Upper lobe of left lung (tissue), 6 donors: Measurements from ENCODE around the gene JMJD1C. TPM values are rescaled to one million over a fixed set of nuclear protein-coding genes. Genes with fewer than 3 reads are reported as not detected.
"Not testable (repeated sequence)": the region's sequence is repeated elsewhere in the genome, so short reads cannot be mapped to it uniquely, and the experiment has no call there.

ENCODE experiments used
- ATAC-seq, 2 donors: fragments of 200-7000 bp; cut with Tn5 transposase; one replicate each; pipeline ENCODE4 v1.9.1; 2022; ENCODE audit warnings: mild to moderate bottlenecking in 2 of 2, moderate library complexity in 2 of 2; ENCODE audit not compliant: low FRiP score in 2 of 2
- DNase-seq, 2 donors: peaks; one replicate each; pipeline ENCODE4 v3.0.0-alpha.2; 2019 to 2020
- H3K27ac ChIP-seq, 4 donors: fragments of 200-600 bp; sonication (generic); one replicate each; pipeline ENCODE4 v1.5.1; 2016 to 2019
- H3K27me3 ChIP-seq, 4 donors: fragments of 200-600 bp; sonication (generic); one replicate each; pipeline ENCODE4 v1.5.1; 2017 to 2019
- H3K36me3 ChIP-seq, 4 donors: fragments of 200-600 bp; sonication (generic); one replicate each; pipeline ENCODE4 v1.5.1; 2016 to 2019
- H3K4me1 ChIP-seq, 4 donors: fragments of 200-600 bp; sonication (generic); one replicate each; pipeline ENCODE4 v1.5.1; 2018 to 2019
- H3K4me3 ChIP-seq, 4 donors: fragments of 200-600 bp; sonication (generic); one replicate each; pipeline ENCODE4 v1.5.1; 2017 to 2019; ENCODE audit warnings: mild to moderate bottlenecking in 2 of 4, moderate library complexity in 1 of 4
- H3K9me3 ChIP-seq, 4 donors: fragments of 200-600 bp; sonication (generic); one replicate each; pipeline ENCODE4 v1.5.1; 2018 to 2019
- CTCF ChIP-seq, 6 experiments: fragments of 450-650 bp in 4 of 6; fragments of 200-600 bp in 2 of 6; sonication (generic) in 2 of 6; IDR thresholded peaks; one replicate each; pipeline ENCODE4 v1.5.1; 2016 to 2019; ENCODE audit warnings: antibody characterized with exemption in 6 of 6
- EP300 ChIP-seq, 4 donors: sonication (generic); formaldehyde crosslinking; IDR thresholded peaks; one replicate each; pipeline ENCODE4 v1.5.1; 2017; ENCODE audit warnings: antibody characterized with exemption in 4 of 4, control low read depth in 2 of 4
- POLR2A ChIP-seq, 4 donors: fragments of 450-650 bp; IDR thresholded peaks; one replicate each; pipeline ENCODE4 v1.5.1; 2016 to 2017; ENCODE audit warnings: antibody characterized with exemption in 4 of 4, mild to moderate bottlenecking in 2 of 4
- POLR2AphosphoS5 ChIP-seq, 2 donors: sonication (generic); formaldehyde crosslinking; IDR thresholded peaks; one replicate each; pipeline ENCODE4 v1.5.1; 2017; ENCODE audit warnings: antibody characterized with exemption in 2 of 2
- WGBS, 2 donors: methylation state at CpG; one replicate each; pipeline ENCODE4 v1.1.5; 2017 to 2018; 5-methylcytosine and 5-hydroxymethylcytosine counted together
- total RNA-seq, 6 donors: library from RNA; depleted of rRNA in 4 of 6; stranded (reverse); fragments of >200 nt in 4 of 6; gene quantifications; one replicate each; pipeline versions ENCODE4 v1.1.0 to v1.2.1, GENCODE V29; 2016 to 2021
- donor health status: DM: no; HTN: no; CAD: no; lungs with moderate emphysema.
- donor health status: DM: no; HTN: yes; CAD: no; lungs with severe emphysema.

Gene JMJD1C
- total RNA-seq, 6 donors from 2014 or later: 80.2 to 130 (median 94.2) TPM

- ATAC-seq (no peak), DNase-seq (no peak)
- peak overlapping the region in 1 of 4 donors; percentile 30 for H3K27ac ChIP-seq
- H3K4me3 ChIP-seq: no peak overlapping the region
- H3K9me3 ChIP-seq: no peaks in the 10 kb centered on the region
- no peak for TF ChIP-seq CTCF (IDR thresholded peaks at IDR 0.05)
- no peak for TF ChIP-seq POLR2AphosphoS5 (IDR thresholded peaks at IDR 0.05)
- no peaks in the 10 kb centered on the region for H3K27me3 ChIP-seq
- no peaks in the 10 kb centered on the region for H3K36me3 ChIP-seq
- 86 to 90% methylated on average over 5 of the region's 5 CpGs for WGBS, 2 donors
- peaks cover 10 to 18% (median 12%) of the 10 kb centered on the region in 4 donors for H3K4me1 ChIP-seq
Observed at GRCh38 chr10:63385254-63385653, 80.5 kb downstream of the JMJD1C start.

GRCh38 chr10:63384675-63385074 lies 81.1 kb downstream of the JMJD1C start:
- no peak for ATAC-seq
- 48 to 63% methylated on average over 2 of the region's 2 CpGs for WGBS, 2 donors
- peaks cover 10 to 18% (median 12%) of the 10 kb centered on the region in 4 donors for H3K4me1 ChIP-seq

GRCh38 chr10:63384001-63384400 lies 81.8 kb downstream of the JMJD1C start:
- TF ChIP-seq EP300 (IDR thresholded peaks at IDR 0.05) (no peak), POLR2AphosphoS5 (IDR thresholded peaks at IDR 0.05) (no peak), CTCF (IDR thresholded peaks at IDR 0.05) (no peak), POLR2A (IDR thresholded peaks at IDR 0.05) (no peak)
- DNase-seq (no peak), ATAC-seq (no peak)
- Histone ChIP-seq H3K4me3 (no peak overlapping the region), H3K4me1 (peaks cover 10 to 17% (median 12%) of the 10 kb centered on the region in 4 donors), H3K9me3 (no peaks in the 10 kb centered on the region), H3K27ac (no peak overlapping the region), H3K27me3 (no peaks in the 10 kb centered on the region), H3K36me3 (no peaks in the 10 kb centered on the region)
- WGBS, 2 donors: 95 to 100% methylated on average over 1 of the region's 1 CpG

More at GRCh38 chr10:63384675-63385074, 81.1 kb downstream of the JMJD1C start:
- Histone ChIP-seq H3K4me3 (no peak overlapping the region), H3K27me3 (no peaks in the 10 kb centered on the region), H3K27ac (peak overlapping the region in 1 of 4 donors; percentile 30), H3K9me3 (no peaks in the 10 kb centered on the region), H3K36me3 (no peaks in the 10 kb centered on the region)
- DNase-seq: no peak
- TF ChIP-seq POLR2AphosphoS5 (IDR thresholded peaks at IDR 0.05) (no peak), POLR2A (IDR thresholded peaks at IDR 0.05) (no peak), EP300 (IDR thresholded peaks at IDR 0.05) (no peak), CTCF (IDR thresholded peaks at IDR 0.05) (no peak)

- 89 to 100% methylated on average over 1 of the region's 1 CpG for WGBS, 2 donors
- Histone ChIP-seq H3K27ac (no peak overlapping the region), H3K27me3 (no peaks in the 10 kb centered on the region), H3K4me3 (no peak overlapping the region), H3K4me1 (peaks cover 4 to 12% (median 9%) of the 10 kb centered on the region in 4 donors), H3K36me3 (no peaks in the 10 kb centered on the region), H3K9me3 (no peaks in the 10 kb centered on the region)
- ATAC-seq (no peak), DNase-seq (no peak)
- no peak for TF ChIP-seq CTCF (IDR thresholded peaks at IDR 0.05)
- TF ChIP-seq POLR2A (IDR thresholded peaks at IDR 0.05): no peak
- no peak for TF ChIP-seq EP300 (IDR thresholded peaks at IDR 0.05)
- no peak for TF ChIP-seq POLR2AphosphoS5 (IDR thresholded peaks at IDR 0.05)
Observed at GRCh38 chr10:63383141-63383540, 82.6 kb downstream of the JMJD1C start.

- peaks cover 3 to 10% (median 7%) of the 10 kb centered on the region in 4 donors for H3K4me1 ChIP-seq
- H3K27ac ChIP-seq: no peak overlapping the region
- H3K27me3 ChIP-seq: no peaks in the 10 kb centered on the region
- DNase-seq: no peak
- no peak for ATAC-seq
- WGBS, 2 donors: 82 to 86% methylated on average over 4 of the region's 4 CpGs
- no peak overlapping the region for H3K4me3 ChIP-seq
- no peaks in the 10 kb centered on the region for H3K36me3 ChIP-seq
- no peaks in the 10 kb centered on the region for H3K9me3 ChIP-seq
- TF ChIP-seq EP300 (IDR thresholded peaks at IDR 0.05) (no peak), CTCF (IDR thresholded peaks at IDR 0.05) (no peak), POLR2A (IDR thresholded peaks at IDR 0.05) (no peak), POLR2AphosphoS5 (IDR thresholded peaks at IDR 0.05) (no peak)
Observed at GRCh38 chr10:63382066-63382465, 83.7 kb downstream of the JMJD1C start.

GRCh38 chr10:63377305-63377661 lies 88.5 kb downstream of the JMJD1C start:
- not testable (repeated sequence) for H3K27me3 ChIP-seq, H3K36me3 ChIP-seq, H3K4me3 ChIP-seq, ATAC-seq, DNase-seq, H3K9me3 ChIP-seq
- H3K27ac ChIP-seq: peak overlapping the region in 3 of 4 donors; percentile 13 to 38 (median 17)
- 85 to 86% methylated on average over 6 of the region's 6 CpGs for WGBS, 2 donors
- peaks cover 0 to 24% (median 12%) of the 10 kb centered on the region in 4 donors for H3K4me1 ChIP-seq
